Endodermal cell (in vitro differentiated cells): ENCODE measurements around the gene SLC38A3. TPM values are rescaled to one million over a fixed set of nuclear protein-coding genes. Genes with fewer than 3 reads are reported as not detected.

ENCODE experiments used
- DNase-seq: peaks from one replicate; pipeline ENCODE4 v3.0.0-alpha.2; 2017
- H3K27ac ChIP-seq: 2 replicates; pipeline ENCODE4 v1.5.1; 2013; ENCODE audit warnings: mild to moderate bottlenecking, low read depth, low read length, moderate library complexity
- H3K27me3 ChIP-seq: 2 replicates; pipeline ENCODE4 v1.6.1; 2013; ENCODE audit warnings: mild to moderate bottlenecking, low read length, moderate library complexity; ENCODE audit not compliant: insufficient read depth, control insufficient read depth, poor library complexity, severe bottlenecking
- H3K36me3 ChIP-seq: 2 replicates; pipeline ENCODE4 v1.7.0; 2013; ENCODE audit warnings: mild to moderate bottlenecking, low read length, moderate library complexity; ENCODE audit not compliant: control insufficient read depth, insufficient read depth
- H3K4me1 ChIP-seq: one replicate; pipeline ENCODE4 v1.7.0; 2013; ENCODE audit warnings: low read length; ENCODE audit not compliant: control insufficient read depth, insufficient read depth
- H3K4me3 ChIP-seq: 2 replicates; pipeline ENCODE4 v1.5.1; 2013; ENCODE audit warnings: mild to moderate bottlenecking, low read length, moderate library complexity
- H3K9ac ChIP-seq: 2 replicates; pipeline ENCODE4 v1.6.1; 2013; ENCODE audit warnings: mild to moderate bottlenecking, low read length, moderate library complexity; ENCODE audit not compliant: poor library complexity, severe bottlenecking; ENCODE audit errors: extremely low read depth
- H3K9me3 ChIP-seq: 2 replicates; pipeline ENCODE4 v1.6.1; 2013; ENCODE audit warnings: mild to moderate bottlenecking, low read length, moderate library complexity; ENCODE audit not compliant: control insufficient read depth
- H3K27ac Mint-ChIP-seq: 2 replicates; pipeline ENCODE4 v1.8.0; 2020; ENCODE audit warnings: mixed read lengths
- H3K27me3 Mint-ChIP-seq: 2 replicates; pipeline ENCODE4 v1.8.0; 2021; ENCODE audit warnings: mild to moderate bottlenecking, mixed read lengths; ENCODE audit not compliant: insufficient read depth
- H3K36me3 Mint-ChIP-seq: 2 replicates; pipeline ENCODE4 v1.8.0; 2020; ENCODE audit warnings: low read depth, mixed read lengths
- H3K4me1 Mint-ChIP-seq: 2 replicates; pipeline ENCODE4 v1.8.0; 2020; ENCODE audit warnings: mixed read lengths
- H3K4me3 Mint-ChIP-seq: 2 replicates; pipeline ENCODE4 v1.8.0; 2020; ENCODE audit warnings: mild to moderate bottlenecking, moderate library complexity, mixed read lengths
- H3K9me3 Mint-ChIP-seq: 2 replicates; pipeline ENCODE4 v1.8.0; 2020; ENCODE audit warnings: mild to moderate bottlenecking, mixed read lengths
- CTCF ChIP-seq: fragments of 200-600 bp; sonication (generic); conservative IDR thresholded peaks from 2 replicates; pipeline ENCODE4 v1.5.0; 2021; ENCODE audit warnings: antibody characterized with exemption, mild to moderate bottlenecking
- WGBS, 2 experiments: methylation state at CpG; one replicate each; pipeline versions ENCODE4 v1.1.5 to v1.1.7; 2013; ENCODE audit warnings: missing lambda C conversion rate in 2 of 2, mixed read lengths in 1 of 2; ENCODE audit not compliant: insufficient coverage in 1 of 2, insufficient read length in 1 of 2; 5-methylcytosine and 5-hydroxymethylcytosine counted together
- total RNA-seq, 2 donors: library from RNA; stranded (reverse); fragmentation: NEBNext Ultra II Directional in 1 of 2; extraction: Animal tissue kit (Norgen Biotek cat#: 25700) in 1 of 2; gene quantifications; 2 replicates in 1 of 2; 3 replicates in 1 of 2; pipeline ENCODE4 v1.2.1, GENCODE V29; 2021

Gene SLC38A3
- total RNA-seq, 2 donors from 2014 or later = 1.5 to 1.9 TPM

- H3K27ac Mint-ChIP-seq = no peak overlapping the region
- Histone ChIP-seq H3K4me1 (no peaks in the 10 kb centered on the region), H3K9ac (no peak overlapping the region), H3K27me3 (peaks cover 5% of the 10 kb centered on the region), H3K4me3 (no peak overlapping the region), H3K36me3 (no peaks in the 10 kb centered on the region), H3K27ac (no peak overlapping the region), H3K9me3 (no peaks in the 10 kb centered on the region)
- no peak for TF ChIP-seq CTCF
- H3K4me1 Mint-ChIP-seq = no peaks in the 10 kb centered on the region
- WGBS, 2 experiments = 88 to 93% methylated on average over 4 to 6 of the region's 6 CpGs
- no peak for DNase-seq
- H3K4me3 Mint-ChIP-seq = no peak overlapping the region
- H3K36me3 Mint-ChIP-seq = no peaks in the 10 kb centered on the region
- H3K27me3 Mint-ChIP-seq = peaks cover 45% of the 10 kb centered on the region
- H3K9me3 Mint-ChIP-seq = no peaks in the 10 kb centered on the region
These were observed 8.7 kb upstream of the SLC38A3 start for GRCh38 chr3:50196253-50196801.

GRCh38 chr3:50201573-50202315 lies 3.3 kb upstream of the SLC38A3 start:
- Histone ChIP-seq H3K36me3 (no peaks in the 10 kb centered on the region), H3K4me3 (no peak overlapping the region), H3K4me1 (peaks cover 3% of the 10 kb centered on the region), H3K27ac (no peak overlapping the region), H3K9me3 (no peaks in the 10 kb centered on the region), H3K27me3 (peaks cover 35% of the 10 kb centered on the region), H3K9ac (no peak overlapping the region)
- 88% methylated on average over 10 of the region's 10 CpGs for WGBS, 2 experiments
- no peaks in the 10 kb centered on the region for H3K36me3 Mint-ChIP-seq
- no peak overlapping the region for H3K27ac Mint-ChIP-seq
- no peak for DNase-seq
- H3K4me3 Mint-ChIP-seq = no peak overlapping the region
- peaks cover 53% of the 10 kb centered on the region for H3K27me3 Mint-ChIP-seq
- H3K9me3 Mint-ChIP-seq = no peaks in the 10 kb centered on the region
- peak; percentile 33 for TF ChIP-seq CTCF
- H3K4me1 Mint-ChIP-seq = peaks cover 9% of the 10 kb centered on the region

- Histone ChIP-seq H3K27me3 (peaks cover 41% of the 10 kb centered on the region), H3K36me3 (no peaks in the 10 kb centered on the region), H3K27ac (no peak overlapping the region), H3K9me3 (no peaks in the 10 kb centered on the region), H3K9ac (no peak overlapping the region), H3K4me1 (peaks cover 3% of the 10 kb centered on the region), H3K4me3 (no peak overlapping the region)
- Mint-ChIP-seq H3K4me1 (peaks cover 9% of the 10 kb centered on the region), H3K36me3 (no peaks in the 10 kb centered on the region), H3K9me3 (no peaks in the 10 kb centered on the region), H3K27me3 (peaks cover 61% of the 10 kb centered on the region), H3K27ac (peak overlapping the region; percentile 4), H3K4me3 (no peak overlapping the region)
- DNase-seq = no peak
- WGBS, 2 experiments = 90 to 94% methylated on average over 10 to 16 of the region's 16 CpGs
- no peak for TF ChIP-seq CTCF
These were observed 2.5 kb upstream of the SLC38A3 start for GRCh38 chr3:50202353-50203112.
